ENCODE data around the gene MAST2. TPM values are rescaled to one million over a fixed set of nuclear protein-coding genes. Genes with fewer than 3 reads are reported as not detected.

The MAST2 gene
- total RNA-seq, 1 experiment from 2014 or later: 41.9 TPM

GRCh38 chr1:46058936-46059335, 255.5 kb downstream of the MAST2 start:
- no peaks in the 10 kb centered on the region for H3K79me2 ChIP-seq (ENCODE audit: insufficient read depth, low read length)
- no peak overlapping the region for H3K4me3 ChIP-seq (replicated peaks in 1 of 2; ENCODE audit: low read depth in 1 of 2, low read length in 2 of 2)
- BruUV-seq (replicated peaks): no TSS peak
- ATAC-seq (no peak), DNase-seq (ENCODE audit: low read depth, low spot score) (no peak)
- POLR2A ChIA-PET: no interaction called here
- RAD21 ChIA-PET (ENCODE audit: low non-redundant PET in 1 of 2, low total read pairs in 2 of 2, uncharacterized antibody in 2 of 2, unreplicated experiment in 2 of 2): no interaction called here
- no peaks in the 10 kb centered on the region for H3K9me3 ChIP-seq (ENCODE audit: control insufficient read depth in 1 of 2, insufficient read depth in 1 of 2, low read depth in 1 of 2, low read length in 2 of 2)
- no peaks in the 10 kb centered on the region for H3K36me3 ChIP-seq (ENCODE audit: control insufficient read depth in 1 of 2, insufficient read depth in 2 of 2, low read length in 2 of 2)
- H3K4me1 ChIP-seq (ENCODE audit: control insufficient read depth in 1 of 2, insufficient read depth in 2 of 2, low read length in 2 of 2): peaks cover 2 to 14% of the 10 kb centered on the region in 2 experiments; a peak in 3 of 4 replicates
- H3K27ac ChIP-seq (ENCODE audit: low read depth, low read length): no peak overlapping the region
- TF ChIP-seq CEBPB (IDR thresholded peaks at IDR 0.05; ENCODE audit: low read depth) (no peak), POLR2A (IDR thresholded peaks at IDR 0.05; ENCODE audit: borderline replicate concordance, extremely low read depth, insufficient read depth, insufficient read length) (no peak), SP1 (IDR thresholded peaks at IDR 0.05; ENCODE audit: low read depth) (no peak), SIN3A (IDR thresholded peaks at IDR 0.05; ENCODE audit: low read depth) (no peak), ZFX (IDR thresholded peaks at IDR 0.05) (no peak), ATF3 (IDR thresholded peaks at IDR 0.05) (no peak), REST (IDR thresholded peaks at IDR 0.05; ENCODE audit: low read depth) (no peak), EZH2phosphoT487 (IDR thresholded peaks at IDR 0.05; ENCODE audit: borderline replicate concordance) (no peak), TCF7L2 (IDR thresholded peaks at IDR 0.05; ENCODE audit: borderline replicate concordance, extremely low read depth, insufficient read depth, insufficient read length) (no peak), RAD21 (IDR thresholded peaks at IDR 0.05; ENCODE audit: low read depth) (no peak), FOSL1 (IDR thresholded peaks at IDR 0.05; ENCODE audit: low read depth) (no peak), EZH2 (IDR thresholded peaks at IDR 0.05) (no peak), ZNF274 (IDR thresholded peaks at IDR 0.05; ENCODE audit: low read depth, low read length) (no peak)
- no peak overlapping the region for H2AFZ ChIP-seq (ENCODE audit: low read depth, low read length, poor library complexity, severe bottlenecking)
- no peaks in the 10 kb centered on the region for H3K27me3 ChIP-seq (ENCODE audit: insufficient read depth, low read length)
- CTCF ChIA-PET: no interaction called here
- H3K4me2 ChIP-seq (ENCODE audit: low read length): no peak overlapping the region
- H3K9me2 ChIP-seq (ENCODE audit: insufficient read depth): no peaks in the 10 kb centered on the region
- intact Hi-C loops (cut with micrococcal nuclease): no loop called here
- no peaks in the 10 kb centered on the region for H4K20me1 ChIP-seq (ENCODE audit: insufficient read depth)
- no peak overlapping the region for H3K9ac ChIP-seq (ENCODE audit: low read length)
